HG03565 (cell line): ENCODE measurements around the gene IFNA14.
"Not testable (repeated sequence)": the region's sequence is repeated elsewhere in the genome, so short reads cannot be mapped to it uniquely, and the experiment has no call there.

Source experiments
- ATAC-seq: cut with Tn5 transposase; IDR thresholded peaks from one replicate; pipeline ENCODE4 v1.9.1; 2021; ENCODE audit warnings: mild to moderate bottlenecking, moderate library complexity; ENCODE audit not compliant: unreplicated experiment

Gene IFNA14

DNA sequence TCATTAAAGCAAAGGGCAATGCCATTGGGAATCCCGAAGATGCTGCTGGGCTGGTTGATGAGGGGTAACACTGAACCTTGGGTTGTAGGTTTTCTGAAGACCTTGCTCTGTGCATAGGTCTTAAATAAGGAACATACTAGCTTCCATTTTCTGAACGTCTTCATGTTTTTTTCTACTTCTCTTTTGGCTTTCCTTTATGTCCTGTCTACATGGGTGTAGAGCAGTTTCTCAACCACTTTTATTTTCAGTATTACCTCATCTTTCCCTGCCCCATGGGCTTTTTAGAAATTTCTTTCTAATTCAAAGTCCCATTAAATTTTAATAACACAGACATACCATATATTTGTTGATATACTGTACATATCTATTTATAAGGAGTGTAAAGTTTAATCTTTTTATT lies at the start of gene IFNA14:
IFNA14 (minus strand) TSS at position 95 of the 400 bp plus-strand sequence; CDS start at position 25, 70 bp downstream.
- ATAC-seq: no peak

DNA sequence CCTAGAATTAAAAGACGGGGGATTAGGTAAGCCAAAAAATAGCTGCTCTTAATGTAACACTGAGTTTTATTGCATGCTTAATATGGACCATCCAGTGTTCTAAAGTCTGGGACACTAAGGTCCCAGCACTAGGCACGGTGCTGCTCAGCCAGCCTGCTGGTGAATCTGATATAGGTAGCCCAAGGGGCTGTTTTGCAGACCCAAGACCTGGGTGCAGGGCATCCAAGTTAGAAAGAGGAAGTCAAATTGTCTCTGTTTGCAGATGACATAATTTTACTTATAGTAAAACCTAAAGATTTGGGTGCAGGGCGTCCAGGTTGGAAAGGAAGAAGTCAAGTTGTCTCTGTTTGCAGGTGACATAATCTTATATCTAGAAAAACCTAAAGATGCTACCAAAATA lies 47.5 kb upstream of the IFNA14 start:
- no peak for ATAC-seq

DNA sequence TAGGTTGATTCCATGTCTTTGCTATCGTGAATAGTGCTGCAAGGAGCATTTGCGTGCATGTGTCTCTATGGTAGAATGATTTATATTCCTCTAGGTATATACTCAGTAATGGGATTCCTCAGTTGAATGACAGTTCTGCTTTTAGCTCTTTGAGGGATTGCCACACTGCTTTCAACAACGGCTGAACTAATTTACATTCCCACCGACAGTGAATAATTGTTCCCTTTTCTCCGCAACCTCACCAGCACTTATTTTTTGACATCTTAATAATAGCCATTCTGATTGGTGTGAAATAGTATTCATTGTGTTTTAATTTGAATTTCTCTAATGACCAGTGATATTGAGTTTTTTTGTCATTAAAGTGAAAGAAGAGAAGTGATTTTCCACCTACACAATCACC lies 46.9 kb upstream of the IFNA14 start:
- ATAC-seq: no peak

GRCh38 chr9:21286099-21286498 lies 46.3 kb upstream of the IFNA14 start:
- ATAC-seq: no peak

DNA sequence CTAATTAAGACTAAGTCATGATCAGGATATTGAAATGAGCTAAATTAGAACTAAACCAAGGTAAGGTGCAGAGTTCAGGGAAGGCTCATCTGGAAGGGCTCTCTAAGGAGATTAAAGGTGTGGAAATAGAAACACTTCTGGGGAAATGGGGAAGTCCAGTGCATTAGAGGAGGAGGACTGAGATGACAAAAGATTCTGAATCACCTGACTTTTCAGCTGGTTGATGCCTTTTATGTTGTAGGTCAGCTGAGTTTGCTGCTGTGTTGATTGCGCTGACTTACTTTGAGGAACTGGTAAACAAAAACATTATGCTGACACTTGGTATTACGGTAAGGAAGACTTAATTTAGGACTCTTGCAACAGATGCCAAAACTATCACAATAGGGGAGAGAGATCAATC lies 41.5 kb upstream of the IFNA14 start:
- no peak for ATAC-seq

- no peak for ATAC-seq
Observed at GRCh38 chr9:21268347-21268657, 28.5 kb upstream of the IFNA14 start.

DNA sequence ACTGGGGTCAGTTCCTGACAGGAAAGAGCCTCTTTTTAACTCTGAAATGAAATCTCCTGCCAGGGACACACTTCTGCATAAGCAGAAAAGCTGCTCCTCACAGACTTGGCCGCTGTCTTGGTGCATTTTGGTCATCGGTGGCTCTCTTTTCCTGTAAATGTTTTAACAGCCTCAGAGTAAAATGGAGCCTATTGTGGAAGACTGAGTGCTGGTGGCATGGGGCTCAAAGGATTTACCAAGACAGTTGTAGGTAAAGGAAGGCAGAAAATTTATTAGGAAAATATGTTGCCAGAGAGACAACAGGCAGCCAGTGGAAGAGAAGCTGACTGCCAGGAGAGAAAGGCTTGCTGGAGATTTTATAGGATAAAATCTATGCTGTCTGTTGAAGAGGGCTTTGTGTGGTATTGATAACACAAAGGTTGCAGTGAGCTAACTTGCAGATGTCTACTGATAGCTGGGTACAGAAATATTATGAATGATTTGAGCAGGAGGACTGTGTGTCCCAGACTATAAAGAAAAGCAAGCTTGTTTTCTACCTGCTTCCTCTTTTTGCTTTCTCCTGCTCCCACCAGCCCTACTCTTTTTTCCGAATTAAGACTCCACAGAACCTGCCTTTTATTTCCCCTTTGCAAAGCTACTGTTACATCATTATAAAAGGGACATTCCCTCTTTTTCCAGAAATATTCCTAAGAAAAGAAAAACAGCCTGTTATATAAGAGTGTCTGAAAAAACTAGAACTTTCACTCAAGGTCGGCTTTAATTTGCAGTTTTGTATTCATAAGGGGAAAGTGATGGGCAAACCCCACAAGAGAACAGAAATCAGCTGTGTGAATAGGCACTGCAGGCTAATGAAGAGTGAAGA lies 27.9 kb upstream of the IFNA14 start:
- ATAC-seq: peak; percentile 60

- no peak for ATAC-seq
Observed at GRCh38 chr9:21266733-21267484, 27.1 kb upstream of the IFNA14 start.

GRCh38 chr9:21265421-21266189 lies 25.8 kb upstream of the IFNA14 start:
- no peak for ATAC-seq

GRCh38 chr9:21255538-21256212 lies 15.9 kb upstream of the IFNA14 start:
- ATAC-seq: no peak

- ATAC-seq: peak; percentile 75
Observed at GRCh38 chr9:21252721-21253547, 13.1 kb upstream of the IFNA14 start.

- no peak for ATAC-seq
Observed at GRCh38 chr9:21251638-21252037, 11.8 kb upstream of the IFNA14 start.

DNA sequence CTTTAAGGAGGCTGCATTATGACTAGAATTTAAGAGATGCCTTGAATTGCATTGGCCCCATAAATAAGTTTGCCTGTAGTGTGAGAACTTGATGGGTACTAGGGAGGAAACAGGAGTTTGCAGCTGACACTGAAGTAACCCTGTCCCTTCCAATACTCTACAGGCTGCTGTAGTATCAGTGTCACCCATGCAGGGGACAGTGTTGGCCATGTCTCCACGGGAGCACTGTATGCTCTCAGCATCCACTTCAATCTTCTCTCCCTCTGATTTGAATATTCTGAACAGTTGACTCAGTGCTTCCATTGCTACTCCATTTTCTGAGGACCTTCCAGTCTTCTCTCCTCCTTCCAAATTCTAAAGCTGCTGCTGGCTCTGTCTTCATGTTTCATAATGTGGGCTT lies 11.4 kb upstream of the IFNA14 start:
- no peak for ATAC-seq

DNA sequence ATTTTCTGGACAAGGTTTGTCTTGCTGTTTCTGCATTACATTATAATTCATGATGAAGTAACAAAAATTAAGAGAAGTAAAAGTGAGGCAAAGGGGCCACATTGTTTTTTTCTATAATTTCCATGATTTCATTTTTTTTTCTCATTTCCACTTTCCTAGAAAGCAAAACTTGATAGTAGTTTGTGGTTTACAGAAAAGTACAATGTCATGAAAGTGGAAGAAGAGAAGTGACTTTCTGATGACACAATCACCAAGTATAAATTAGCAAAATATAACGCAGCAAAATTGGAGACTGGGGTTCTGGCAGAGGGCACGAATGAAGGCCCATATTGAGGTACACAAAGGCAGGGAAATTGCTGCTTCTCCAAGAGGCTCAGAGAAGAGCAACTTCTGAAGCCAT lies 5.0 kb upstream of the IFNA14 start:
- ATAC-seq: no peak

- not testable (repeated sequence) for ATAC-seq
Observed at GRCh38 chr9:21236360-21236714, 3.5 kb downstream of the IFNA14 start.

DNA sequence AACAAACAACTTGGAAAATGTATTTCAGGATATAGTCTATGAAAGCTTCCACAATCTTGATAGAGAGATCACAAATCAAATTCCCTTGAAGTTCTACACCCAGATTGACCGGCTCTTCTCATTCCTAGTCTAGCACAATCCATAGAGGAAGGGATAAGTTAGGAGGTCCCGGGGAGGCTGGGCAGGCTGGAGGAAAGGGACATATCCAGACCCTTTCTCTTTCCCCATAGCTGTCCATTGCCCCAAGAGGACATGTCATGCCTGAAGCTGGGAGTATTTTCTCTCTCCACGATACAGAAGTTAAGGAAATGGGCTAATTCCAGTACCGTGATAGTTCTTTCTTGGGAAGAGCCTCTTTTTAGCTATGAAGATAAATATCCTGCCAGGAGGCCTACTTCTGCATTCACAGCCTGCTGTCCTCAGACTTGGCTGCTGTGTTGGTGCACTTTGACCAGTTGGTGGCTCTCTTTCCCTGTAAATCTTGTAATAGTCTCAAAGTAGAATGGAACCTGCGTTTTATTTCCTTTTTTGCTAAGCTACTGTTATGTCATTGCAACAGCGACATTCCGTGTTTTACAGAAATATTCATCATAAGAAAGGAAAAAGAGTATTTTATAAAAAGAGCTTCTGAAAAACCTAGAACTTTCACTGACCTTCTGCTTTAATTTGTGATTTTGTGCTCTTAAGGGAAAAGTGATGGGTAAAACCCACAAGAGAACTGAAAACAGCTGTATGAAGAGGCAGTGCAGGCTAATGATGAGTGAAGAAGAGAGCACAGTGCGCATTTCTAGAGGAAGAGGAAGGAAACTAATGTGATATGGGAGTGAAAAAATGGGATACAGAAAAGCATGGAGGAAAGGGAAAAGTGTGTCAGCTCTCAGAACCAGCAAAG lies 4.1 kb downstream of the IFNA14 start:
- peak; percentile 72 for ATAC-seq

DNA sequence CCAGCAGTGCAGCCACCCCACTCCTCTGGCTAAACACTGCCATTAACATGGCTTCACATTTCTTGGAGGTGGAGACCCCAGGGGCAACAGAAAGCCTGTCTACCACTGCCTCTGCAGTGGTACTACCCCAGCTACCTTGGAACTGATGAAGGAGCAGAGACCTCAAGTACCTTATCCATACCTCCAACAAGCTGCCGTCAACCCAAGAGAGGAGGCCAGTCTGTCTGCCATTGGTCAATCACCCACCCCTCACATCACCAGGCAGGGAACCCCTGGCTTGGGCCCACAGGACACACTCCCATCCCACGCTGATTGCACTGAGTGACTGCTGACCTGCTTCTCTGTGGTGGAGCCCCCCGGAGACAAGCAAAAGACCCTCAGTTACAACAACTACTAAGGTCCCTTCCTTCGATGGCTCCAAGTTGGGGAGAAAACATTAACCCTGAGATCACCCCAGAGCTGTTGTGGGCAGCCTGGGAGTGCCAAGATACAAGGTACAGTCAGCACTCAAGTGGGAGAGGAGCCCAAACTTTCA lies 5.6 kb downstream of the IFNA14 start:
- no peak for ATAC-seq

GRCh38 chr9:21233258-21233657 lies 6.5 kb downstream of the IFNA14 start:
- no peak for ATAC-seq

- ATAC-seq: no peak
Observed at GRCh38 chr9:21228122-21228521, 11.7 kb downstream of the IFNA14 start, which contains the start of gene IFNA17. TSS of gene IFNA17 (minus strand) at chr9:21228222. CDS start at chr9:21228173, 49 bp downstream.
